ENCODE results near the gene TSC2.
"Not testable (repeated sequence)": the region's sequence is repeated elsewhere in the genome, so short reads cannot be mapped to it uniquely, and the experiment has no call there.

The TSC2 gene

DNA sequence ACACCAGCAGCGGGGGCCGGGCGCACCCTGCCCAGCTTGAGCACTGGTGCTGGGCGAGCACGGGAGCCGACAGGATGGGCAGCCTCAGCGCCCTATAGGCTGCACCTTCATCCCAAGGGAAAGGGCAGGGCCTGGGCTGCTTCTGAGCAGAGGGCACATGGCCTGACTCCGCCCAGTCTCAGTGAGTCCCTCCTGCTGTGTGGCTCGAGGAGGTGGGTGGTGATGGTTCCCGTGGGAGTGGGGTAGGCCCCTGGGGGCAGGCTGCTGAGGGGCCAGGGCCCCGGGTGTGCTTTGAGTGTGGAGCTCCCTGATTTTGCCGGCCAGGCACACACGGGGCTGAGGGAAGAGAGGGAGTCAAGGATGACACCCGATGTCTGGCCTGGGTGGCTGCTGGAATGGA, 37.9 kb downstream of the TSC2 start:
- DNase-seq (ENCODE audit: low read depth, low spot score), result no peak

DNA sequence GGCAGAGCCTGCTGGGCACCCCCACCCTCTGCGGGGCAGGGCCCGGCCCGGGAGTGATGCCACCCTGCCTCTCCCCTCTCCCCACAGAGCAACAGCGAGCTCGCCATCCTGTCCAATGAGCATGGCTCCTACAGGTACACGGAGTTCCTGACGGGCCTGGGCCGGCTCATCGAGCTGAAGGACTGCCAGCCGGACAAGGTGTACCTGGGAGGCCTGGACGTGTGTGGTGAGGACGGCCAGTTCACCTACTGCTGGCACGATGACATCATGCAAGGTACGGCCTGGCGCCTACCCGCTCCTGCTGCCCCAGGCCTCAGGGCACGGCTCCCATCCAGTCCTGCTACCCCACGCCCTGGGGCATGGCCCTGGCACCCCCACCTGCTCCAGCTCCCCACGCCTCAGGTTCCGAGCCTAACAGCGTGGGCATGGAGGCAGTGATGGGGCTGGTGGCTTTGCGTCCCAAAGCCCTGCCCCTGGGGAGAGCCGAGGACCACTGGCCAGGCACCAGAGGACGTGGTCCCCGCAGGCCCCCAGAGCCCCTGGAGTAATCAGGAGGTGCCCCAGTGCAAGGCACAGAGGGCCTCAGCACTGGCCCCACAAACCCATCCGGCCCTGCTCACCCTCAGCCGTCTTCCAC, 38.4 kb downstream of the TSC2 start:
- DNase-seq (ENCODE audit: low read depth, low spot score), result no peak

DNA sequence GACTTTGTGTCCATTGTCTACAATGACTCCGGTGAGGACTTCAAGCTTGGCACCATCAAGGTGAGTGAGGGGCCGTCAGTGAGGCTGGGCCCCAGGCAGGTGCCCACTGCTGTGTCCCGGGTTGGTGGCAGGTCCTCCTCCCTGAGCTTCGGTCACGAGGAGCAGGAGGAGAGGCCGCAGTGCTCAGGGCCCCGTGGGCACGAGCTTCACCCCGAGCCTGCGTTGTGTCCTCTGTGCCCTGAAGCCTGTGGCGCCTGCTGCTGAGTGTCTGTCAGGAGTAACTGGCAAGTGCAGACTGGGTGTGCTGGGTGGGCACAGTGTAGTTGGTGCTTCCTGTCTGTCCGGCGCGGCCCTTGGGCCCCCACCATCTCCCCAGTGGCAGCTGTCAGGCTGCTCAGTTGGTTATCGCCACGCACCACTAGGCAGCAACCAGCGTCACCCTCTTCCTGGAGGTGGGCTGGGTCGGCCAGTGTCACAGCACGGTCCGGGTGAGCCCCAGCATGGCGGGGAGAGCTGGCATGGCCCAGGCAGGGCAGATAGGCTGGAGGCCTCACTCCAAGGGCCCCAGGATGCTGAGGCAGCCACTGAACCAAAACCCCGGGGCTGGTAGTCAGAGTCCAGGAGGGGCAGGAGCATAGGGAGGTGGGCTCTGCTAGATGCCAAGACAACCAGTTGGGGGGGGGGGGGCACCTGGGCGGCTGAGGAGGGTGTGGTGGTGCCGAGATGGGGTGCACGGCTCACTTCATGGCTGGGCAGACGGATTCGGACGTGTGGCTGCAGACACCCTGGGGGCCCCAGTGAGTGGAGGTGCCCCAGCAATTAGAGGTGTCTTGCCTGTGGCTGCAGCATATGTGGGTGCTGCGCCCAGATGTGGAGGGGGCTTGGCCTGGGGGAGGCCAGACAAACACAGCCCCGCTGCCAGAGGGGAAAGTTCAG, 39.3 kb downstream of the TSC2 start:
- no peak for DNase-seq (ENCODE audit: low read depth, low spot score)

DNA sequence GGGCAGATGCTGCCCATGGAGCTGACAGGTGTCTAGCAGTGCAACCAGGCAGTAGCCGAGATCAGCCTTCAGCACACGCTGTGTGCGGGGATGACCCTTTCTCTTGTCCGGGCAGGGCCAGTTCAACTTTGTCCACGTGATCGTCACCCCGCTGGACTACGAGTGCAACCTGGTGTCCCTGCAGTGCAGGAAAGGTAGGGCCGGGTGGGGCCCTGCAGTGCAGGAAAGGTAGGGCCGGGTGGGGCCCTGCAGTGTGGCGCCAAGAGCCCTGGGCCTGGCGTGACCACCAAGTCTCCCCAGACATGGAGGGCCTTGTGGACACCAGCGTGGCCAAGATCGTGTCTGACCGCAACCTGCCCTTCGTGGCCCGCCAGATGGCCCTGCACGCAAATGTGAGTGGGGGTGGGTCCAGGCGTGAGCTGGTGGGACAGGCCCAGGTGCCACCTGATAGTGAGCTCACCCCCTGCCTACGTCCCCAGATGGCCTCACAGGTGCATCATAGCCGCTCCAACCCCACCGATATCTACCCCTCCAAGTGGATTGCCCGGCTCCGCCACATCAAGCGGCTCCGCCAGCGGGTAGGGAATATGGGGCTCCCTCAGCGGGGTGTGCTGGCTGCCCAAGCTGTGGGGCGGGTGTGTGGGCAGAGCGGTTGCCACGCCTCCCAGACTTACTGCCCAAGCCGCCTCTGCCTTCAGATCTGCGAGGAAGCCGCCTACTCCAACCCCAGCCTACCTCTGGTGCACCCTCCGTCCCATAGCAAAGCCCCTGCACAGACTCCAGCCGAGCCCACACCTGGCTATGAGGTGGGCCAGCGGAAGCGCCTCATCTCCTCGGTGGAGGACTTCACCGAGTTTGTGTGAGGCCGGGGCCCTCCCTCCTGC, 40.2 kb downstream of the TSC2 start:
- no peak for DNase-seq (ENCODE audit: low read depth, low spot score)

DNA sequence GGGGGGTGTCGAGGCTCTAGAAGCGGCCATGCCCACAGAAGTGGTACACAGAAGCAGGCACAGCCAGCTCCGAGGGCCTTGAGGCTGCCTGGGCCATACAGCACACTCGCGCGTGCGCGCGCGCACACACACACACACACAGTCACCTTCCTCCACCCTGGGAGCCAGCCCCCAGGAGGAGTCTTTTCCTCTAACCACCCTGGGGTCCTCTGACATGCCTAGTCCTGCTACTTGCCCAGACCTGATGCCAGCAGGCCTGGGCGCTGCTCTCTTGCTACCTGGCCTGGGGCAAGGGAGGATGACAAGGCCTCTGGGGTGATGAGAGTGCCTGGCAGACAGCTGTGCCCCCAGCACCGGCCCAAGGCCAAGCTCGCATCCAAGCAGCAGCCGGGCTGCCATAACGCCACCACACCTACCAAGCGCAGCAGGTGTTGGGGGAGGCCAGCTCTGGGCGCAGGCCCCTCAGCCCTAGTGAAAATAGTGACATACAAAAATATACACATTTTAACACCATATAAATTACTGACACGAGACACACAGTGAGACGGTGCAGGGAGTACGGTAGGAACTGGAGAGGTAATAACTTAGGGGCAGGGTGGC, 41.1 kb downstream of the TSC2 start:
- no peak for DNase-seq (ENCODE audit: low read depth, low spot score)

DNA sequence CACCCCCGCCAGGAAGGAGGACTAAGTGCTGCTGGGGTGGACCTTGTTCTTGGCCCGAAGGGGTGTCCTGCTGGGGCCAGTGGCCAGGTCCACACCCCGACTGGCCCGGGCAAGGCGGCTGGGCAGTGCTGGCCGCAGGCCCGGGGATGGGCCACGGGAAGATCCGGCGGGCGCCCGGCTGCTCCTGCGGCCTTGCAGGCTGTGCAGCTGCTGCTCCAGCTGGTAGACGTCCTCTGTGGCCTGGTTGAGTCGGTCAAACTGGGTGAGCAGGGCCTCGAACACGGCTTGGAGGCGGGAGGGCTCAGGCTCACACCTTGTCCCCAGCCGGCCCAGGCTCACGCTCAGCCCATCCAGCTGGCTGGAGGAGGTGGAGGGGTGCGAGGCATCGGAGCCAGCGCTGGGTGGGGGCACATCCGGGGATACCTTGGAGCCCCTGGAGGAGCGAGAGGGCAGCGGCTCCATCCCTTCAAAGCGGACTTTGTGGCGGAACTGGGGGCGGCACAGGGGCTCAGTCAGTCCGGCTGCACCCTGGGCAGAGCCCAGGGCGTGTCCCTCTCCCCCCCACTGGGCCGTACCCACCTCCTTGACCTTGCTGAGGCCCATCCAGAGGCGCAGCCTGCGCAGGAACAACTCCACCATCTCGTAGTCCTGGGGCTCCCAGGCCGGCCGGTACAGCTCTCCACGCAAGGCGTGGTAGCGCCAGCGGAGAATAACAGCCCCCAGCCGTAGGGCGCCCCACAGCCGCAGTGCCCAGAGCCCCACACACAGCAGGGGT, 42.1 kb downstream of the TSC2 start:
- DNase-seq (ENCODE audit: low read depth, low spot score), result no peak

DNA sequence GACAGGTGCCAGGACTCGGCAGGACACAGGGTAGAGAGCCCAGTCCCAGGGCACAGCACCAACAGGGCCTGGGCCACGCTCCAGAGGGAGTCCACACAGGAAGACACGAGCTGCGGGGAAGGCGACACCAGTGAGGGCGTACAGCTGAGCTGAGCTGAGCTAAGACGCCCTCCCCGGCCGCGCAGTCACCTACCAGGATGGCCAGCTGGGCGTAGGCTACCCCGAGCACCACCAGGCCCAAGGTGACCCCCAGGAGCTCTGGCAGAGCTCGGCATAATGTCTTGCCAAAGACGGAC, 42.6 kb downstream of the TSC2 start:
- DNase-seq (ENCODE audit: low read depth, low spot score), result no peak

DNA sequence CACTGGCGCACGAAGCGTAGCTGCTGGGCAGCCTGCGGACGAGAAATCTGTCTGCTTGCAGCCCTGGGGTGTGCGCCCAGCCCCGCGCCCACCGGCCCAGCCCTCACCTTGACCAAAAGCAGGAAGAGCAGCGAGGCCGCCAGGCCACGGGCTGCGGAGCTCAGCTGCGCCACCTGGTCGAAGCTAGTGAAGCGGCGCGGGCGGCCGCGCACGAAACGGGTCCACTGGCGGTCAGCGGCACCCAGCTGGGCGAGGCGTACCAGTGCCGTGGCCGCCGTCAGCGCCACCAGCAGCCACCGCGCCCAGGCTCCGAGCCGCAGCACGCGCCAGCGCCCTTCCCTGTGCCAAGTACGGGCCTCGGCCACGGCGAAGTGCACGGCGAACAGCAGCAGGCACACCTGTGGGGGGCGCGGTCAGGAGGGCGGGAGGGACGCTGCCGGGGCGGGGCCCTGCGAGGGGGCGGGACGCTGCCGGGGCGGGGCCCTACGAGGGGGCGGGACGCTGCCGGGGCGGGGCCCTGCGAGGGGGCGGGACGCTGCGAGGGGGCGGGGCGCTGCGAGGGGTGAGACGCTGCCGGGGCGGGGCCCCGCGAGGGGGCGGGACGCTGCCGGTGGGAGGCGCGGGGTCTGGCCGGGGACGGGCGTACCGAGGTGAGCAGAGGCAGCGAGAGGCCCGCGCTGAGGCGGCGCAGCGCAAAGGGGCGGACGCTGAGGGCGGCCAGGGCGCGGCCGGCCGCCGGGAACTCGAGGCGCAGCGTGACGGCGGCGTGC, 43.2 kb downstream of the TSC2 start:
- peak; percentile 86 for DNase-seq (ENCODE audit: low read depth, low spot score)

DNA sequence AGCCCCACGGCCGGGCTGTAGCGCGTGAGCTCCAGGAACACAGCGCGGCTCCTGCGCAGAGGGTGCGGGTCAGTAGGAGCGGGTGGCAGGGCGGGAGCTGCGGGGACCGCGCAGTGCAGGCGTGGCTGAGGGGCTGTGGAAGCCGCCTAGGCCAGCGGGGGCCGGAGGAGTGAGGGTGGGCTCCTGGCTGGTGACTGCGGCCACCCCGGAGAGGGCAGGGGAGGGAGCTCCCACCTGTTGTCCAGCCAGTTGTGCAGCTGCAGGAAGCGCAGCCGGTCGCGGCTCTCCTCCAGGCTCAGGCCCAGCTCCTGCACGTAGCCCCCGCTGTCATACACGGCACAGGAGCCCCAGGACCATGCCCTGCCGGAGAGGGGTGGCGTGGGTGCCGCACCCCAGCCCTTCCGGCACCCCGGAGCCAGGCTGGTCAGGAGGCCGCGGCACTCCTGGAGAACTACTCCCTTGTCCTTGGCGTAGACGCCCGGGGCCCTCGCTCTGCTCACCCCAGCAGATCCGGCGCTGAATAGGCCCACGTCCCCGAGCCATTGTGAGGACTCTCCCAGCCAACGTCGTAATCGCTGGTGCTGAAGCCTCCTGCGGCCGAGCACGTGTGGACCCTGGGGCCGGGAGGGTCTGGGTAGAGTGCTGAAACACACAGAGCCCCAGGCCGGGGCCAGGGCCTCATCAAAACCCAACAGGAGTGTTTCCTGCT, 43.9 kb downstream of the TSC2 start:
- DNase-seq (ENCODE audit: low read depth, low spot score), result no peak

DNA sequence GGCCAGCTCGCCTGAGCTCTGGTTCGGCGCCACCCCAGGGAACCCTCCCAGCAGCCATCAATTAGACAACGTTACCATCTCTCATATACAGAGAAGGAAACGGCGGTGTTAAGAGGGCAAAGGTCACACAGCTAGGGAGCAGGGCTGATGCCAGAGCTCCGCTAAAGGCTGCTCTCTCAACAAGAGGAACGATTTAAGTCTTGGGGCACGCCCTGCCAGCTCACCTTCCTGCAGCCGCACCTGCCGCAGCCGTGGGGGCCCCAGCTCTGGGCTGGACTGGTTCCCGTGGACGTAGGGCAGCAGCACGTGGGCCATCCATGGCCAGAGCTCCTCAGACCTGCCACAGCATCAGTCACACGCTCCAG, 44.5 kb downstream of the TSC2 start:
- no peak for DNase-seq (ENCODE audit: low read depth, low spot score)

DNA sequence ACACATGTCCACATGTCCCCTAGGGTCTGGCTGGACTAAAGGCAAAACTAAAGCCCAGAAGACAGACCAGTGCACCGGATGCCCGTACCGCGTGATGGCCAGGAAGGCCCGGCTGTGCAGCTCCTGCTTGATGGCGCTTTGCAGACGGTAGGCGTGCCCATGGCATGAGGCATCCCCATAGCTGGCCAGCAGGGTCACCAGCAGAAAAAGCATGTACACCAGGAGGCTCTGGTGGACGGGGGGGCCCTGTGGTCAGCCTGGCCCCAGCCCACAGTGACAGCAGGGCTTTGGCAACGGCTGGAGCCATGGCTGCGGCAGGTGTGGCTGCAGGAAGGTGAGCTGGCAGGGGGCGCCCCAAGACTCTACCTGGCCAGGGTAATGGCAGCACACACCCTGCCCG, 45.1 kb downstream of the TSC2 start:
- DNase-seq (ENCODE audit: low read depth, low spot score), result no peak

DNA sequence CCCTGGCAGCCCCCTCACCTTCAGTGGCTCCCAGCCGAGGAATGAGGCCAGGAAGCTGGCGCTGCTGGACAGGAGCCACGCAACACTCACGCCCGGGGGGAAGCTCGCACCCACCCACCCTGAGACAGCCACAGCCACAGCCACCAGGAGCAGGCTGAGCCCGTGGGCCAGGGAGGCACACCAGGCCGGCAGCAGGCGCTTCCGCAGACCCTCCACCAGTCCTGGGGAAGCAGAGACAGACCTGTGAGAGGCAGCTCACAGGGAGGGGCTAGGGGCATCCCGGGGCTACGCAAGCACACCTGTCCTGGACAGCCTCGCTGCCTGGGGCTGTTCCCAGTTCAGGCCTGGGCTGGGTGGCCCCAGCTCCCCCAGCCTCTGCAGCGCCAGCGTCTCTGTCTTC, 46.0 kb downstream of the TSC2 start:
- no peak for DNase-seq (ENCODE audit: low read depth, low spot score)

DNA sequence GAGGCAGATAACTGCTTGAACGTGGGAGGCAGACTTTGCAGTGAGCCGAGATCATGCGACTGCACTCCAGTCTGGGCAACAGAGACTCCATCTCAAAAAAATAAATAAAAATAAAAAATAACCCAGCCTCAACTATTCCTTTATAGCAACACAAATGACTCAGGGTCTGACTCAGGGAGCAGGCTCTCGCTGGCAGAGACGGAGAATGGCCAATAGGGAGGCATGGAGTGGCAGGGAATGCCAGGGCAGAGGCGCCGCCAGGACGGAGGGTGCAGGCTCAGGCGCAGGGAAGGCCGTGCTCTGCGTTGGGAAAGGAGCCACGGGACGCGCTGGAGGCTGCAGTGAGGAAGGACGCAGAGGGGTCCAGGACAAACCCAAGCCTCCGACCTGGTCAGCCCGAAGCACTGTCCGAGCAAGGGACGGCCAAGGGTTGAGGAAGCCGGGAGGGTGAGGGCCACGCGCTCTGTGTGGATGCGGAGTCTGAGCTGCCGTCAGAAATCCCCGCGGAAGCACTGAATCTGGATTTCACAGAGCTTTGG, 47.6 kb downstream of the TSC2 start:
- peak; percentile 80 for DNase-seq (ENCODE audit: low read depth, low spot score)

DNA sequence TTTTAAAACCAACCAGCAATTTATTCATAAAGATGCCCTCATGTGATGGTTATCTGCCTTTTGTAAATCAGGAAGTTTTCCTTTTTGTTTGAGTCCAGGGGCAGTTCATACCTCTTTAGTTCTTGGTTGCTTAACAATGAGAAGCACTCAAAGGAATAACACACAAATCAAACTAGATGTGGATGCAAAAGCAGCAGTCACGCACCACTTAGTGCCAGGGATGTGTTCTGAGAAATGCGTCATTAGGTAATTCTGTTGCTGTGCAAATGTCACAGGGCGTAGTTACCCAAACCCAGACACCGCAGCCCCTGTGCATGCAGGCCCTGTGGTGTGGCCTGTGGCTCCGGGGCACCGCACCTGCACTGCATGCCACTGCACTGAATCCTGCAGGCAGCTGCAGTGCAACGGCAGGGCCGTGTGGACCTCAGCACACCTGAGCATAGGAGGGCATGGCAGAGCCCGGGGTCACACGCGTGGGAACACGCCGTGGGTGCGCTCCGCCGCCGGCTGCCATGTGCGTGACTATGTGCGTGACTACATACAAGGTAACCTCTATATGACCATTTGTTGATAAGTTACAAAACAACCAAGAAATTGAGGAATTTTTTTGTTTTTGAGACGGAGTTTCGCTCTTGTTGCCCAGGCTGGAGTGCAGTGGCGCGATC, 48.3 kb downstream of the TSC2 start:
- no peak for DNase-seq (ENCODE audit: low read depth, low spot score)

DNA sequence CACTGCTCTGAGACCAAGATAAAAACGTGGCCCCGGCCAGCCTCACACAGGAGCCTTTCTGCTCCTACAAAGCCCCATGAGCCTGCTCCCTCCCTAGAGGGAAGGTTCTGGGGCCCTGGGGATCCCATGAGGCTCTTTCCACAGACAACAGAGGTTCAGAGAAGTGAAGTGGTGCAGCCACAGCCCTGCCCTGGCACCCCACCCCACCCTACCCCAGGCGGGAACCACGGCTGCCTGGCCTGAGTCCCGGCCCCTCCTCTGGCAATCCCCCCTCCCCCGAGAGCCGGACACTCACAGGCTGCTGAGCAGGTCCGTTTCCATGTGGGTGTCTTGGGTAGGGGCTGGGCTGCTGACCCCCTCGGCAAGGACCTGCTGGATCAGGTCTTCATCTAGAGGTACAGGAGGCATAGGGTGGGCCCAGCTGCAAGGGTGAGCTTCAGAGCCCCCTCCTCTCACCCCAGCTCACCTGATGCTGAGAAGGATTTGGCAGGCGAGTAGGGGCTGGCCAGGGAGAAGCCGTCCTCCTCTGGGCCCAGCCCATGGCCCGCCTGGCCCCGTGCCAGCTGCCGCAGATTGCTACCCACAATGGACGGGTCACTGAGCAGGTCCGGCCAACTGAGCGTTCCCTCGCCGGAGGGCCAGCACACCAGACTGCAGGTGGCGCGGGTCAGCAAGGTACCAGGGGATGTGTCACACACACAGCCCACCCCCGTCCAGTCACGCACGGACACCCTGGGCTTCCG, 49.2 kb downstream of the TSC2 start:
- DNase-seq (ENCODE audit: low read depth, low spot score), result peak; percentile 67

DNA sequence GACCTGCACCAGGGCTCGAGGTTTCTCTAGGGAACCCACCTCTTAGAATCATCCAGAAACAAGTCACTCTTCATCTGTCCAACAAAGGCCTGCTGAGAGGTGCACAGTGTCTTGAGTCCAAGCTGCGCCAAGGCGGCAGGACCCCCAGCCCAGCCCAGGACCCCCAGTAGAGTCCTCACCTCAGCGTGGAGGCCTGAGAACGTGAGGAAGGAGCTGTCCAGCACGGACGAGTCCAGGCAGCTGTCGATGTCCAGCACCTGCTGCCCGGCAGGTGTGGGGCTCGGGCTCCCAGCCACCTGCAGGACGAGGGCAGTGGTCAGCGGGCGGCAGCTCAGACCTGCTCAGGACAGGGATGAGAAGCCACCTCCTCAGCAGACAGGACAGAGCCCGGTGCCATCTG, 49.9 kb downstream of the TSC2 start:
- not testable (repeated sequence) for DNase-seq (ENCODE audit: low read depth, low spot score)

DNA sequence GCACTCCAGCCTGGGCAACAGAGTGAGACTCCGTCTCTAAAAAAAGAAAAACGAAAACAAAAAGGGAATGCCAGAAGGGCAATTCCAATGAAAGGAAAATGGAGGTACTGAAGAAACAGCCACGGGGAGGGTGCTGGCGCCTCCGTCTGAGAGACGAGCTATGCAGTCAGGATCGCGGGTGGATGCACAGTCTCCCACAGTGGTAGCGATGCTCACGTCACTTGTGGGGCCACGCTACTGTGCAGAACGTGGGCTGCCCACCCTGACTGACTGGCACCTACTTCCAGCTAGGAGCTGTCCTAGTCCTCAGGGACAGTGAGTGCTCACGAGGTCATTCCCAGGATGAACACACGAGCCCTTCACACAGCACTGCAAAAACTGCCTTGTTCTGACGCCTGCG, 53.8 kb downstream of the TSC2 start:
- not testable (repeated sequence) for DNase-seq (ENCODE audit: low read depth, low spot score)

DNA sequence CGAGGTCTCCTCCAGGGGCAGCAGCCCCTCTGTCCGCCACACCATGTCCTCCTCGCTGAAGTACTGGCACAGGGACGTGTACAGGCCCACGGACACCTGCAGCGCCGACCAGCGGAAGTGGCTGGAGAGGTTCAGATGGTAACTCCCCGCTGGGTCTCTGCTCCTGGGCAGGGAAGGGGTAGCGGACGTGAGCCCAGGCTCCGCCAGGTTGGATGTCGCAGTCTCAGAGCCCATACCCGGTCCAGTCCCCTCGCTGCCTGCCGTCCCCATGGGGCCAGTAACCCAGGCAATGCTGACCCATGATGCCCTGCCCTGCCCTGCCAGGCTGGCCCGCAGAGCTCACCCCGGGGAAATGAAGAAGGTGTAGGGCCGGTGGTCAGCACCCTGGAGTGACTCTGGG, 54.7 kb downstream of the TSC2 start:
- no peak for DNase-seq (ENCODE audit: low read depth, low spot score)

All from astrocyte of the hippocampus (primary cell).